ENCODE results near the gene RPTOR.
"Not testable (repeated sequence)": the region's sequence is repeated elsewhere in the genome, so short reads cannot be mapped to it uniquely, and the experiment has no call there.

The RPTOR gene

DNA sequence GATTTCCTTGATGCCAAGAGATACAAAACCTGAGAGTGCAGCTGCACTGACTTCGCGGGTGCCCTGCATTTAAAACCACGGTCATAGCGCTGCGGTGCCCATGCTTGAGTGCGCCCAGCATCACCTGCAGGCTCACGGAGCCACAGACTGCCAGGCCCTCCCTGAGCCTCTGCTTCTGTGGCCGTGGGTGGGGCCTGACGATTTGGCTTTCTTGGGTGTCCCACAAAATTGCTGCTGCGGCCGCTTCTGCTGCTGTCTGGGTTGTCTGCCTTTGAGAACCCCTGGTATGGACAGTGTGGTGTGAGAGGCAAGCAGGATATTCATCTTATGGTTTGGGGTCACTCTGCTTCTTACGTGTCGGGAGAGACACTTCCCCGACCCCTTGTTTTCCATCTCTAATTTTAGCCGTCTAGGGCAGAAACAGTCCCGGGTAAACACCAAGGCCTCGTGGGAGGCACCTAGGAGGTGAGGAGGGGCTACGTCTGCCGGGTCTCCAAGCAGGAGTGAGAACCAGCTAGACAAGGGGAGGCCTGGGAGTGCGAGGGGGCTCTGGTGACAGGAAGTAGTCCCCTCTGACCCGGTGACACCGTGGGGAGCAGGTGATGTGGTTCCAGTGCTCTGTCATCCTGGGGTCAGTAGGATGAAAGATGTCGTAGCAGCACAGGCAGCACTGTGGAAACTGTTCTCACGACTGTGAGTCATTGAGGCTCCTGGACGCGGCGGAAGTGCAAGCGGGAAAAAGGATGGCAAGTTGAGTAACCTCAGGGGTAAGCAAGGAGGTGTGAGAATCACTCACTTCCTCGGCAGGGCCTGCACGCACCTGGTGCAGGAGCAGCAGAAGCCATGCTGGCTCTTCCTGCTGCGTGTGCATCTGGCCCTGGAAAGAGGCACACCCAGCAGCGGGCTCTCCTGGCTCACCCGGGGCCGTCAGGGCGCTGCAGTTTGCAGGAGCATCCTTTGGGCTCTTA, 176.3 kb downstream of the RPTOR start:
- DNase-seq (ENCODE audit: low read depth): peak; percentile 92

DNA sequence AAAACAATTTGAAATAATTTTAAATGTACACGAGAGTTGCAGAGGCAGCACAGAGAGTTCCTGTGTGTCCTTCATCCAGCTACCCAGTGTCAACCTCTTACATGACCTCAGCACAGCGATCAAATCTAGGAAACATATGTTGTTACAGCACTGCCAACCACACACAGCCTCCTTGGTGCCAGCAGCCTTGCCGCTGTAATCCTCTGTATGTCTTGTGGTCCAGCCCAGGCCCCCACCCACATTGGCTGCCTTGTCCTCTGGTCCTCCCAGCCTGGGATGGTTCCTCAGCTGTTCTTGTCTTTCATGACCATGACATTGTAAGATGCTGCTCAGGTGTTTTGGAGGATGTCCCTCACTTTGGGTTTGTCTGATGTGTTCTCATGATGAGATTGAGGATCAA, 178.0 kb downstream of the RPTOR start:
- no peak for DNase-seq (ENCODE audit: low read depth)

DNA sequence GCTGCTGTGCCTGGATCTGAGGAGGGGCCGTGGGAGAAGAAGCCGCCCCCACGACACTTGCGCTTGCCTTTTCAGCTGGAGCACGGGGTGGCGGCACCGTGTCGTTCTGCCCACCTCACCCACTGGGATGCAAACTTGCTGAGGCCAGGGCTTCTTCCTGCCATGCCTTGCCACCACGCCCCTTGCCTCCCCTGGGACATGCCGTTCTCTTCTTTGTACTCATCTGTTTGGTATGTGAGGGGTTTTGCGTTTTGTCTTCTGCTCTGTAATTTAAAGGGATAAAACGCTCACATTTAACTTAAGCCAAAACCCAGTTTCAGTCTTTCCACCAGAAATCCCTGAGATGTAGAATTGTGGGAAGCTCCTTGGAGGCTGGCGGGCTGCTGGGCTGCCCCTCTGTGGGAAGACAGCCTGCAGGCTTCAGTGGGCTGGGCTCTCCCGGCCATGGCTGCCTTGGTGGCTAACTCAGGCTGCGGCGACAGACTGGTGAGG, 180.2 kb downstream of the RPTOR start:
- peak; percentile 74 for DNase-seq (ENCODE audit: low read depth)

DNA sequence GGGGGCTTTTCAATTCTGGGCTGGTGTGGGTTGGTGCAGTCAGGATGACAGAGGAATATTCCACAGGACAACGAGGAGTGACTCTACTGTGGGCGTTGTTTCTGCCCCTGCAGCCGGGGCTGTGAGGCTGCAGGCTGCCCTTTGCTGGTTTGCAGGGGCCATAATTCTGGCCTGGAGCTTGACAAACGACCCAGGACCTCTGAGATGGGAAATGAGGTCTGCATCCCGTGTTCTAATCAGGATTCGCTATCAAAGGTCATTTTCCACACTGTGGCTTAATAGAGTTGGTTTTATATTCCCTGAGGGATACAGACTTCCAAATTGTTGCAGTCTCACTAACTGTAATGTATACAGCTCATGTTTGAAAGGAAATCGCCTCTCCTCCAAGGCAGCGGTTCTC, 180.9 kb downstream of the RPTOR start:
- no peak for DNase-seq (ENCODE audit: low read depth)

DNA sequence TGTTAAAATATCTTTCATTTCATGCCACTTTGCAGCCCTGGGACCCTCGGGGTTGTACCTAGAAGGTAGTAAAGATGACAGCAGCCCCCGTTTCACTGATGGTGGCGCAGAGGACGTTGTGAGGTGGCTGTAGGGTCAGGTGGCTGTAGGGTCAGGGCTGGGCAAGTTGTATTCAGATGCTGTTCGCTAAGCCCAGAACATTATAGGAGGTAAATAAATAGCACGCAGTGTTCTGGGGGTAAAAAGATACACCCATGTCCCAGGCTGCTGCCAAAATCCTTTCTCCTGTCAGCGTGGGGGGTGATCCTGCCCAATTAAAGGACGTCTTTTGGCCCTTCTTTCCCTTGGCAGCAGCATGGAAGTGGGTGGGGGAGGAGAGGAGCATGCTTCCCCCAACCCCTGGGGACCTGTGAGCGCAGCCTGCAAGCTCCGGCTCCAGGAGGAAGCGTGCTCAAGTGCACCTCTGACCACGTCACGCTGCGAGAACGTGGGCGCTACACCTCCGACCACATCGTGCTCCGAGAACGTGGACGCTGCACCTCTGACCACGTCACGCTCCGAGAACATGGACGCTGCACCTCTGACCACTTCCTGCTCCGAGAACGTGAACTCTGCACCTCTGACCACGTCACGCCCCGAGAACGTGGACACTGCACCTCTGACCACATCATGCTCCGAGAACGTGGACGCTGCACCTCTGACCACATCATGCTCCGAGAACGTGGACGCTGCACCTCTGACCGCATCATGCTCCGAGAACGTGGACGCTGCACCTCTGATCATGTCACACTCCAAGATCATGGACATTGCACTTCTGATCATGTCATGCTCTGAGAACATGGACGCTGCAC, 182.1 kb downstream of the RPTOR start:
- DNase-seq (ENCODE audit: low read depth): no peak

DNA sequence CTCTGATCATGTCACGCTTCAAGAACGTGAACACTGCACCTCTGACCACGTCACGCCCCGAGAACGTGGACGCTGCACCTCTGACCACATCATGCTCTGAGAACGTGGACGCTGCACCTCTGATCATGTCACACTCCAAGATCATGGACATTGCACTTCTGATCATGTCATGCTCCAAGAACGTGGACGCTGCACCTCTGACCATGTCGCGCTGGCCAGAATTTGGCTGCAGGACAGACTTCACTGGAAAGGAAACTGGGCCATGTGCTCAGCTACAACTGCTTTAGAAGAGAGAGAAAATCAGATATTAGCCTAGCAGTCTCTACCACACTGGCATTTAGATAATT, 182.7 kb downstream of the RPTOR start:
- no peak for DNase-seq (ENCODE audit: low read depth)

DNA sequence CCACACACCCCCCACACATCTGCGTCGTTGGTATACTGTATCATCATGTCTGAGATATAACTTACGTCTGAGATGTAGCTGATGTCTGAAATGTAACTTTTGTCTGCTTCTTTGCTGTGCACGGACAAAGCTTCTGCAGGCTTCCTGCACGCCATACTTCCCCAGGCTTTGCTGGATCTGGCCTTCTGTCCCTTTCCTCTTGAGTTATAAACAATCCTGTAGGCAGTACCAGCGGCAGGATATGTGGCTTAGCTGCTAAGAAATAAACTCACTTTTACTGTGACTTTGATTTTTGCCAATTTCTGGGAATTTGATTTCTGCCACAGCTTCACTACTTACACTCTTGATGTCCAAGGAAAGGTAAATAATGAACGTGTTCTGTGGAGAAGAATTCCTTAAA, 184.4 kb downstream of the RPTOR start:
- DNase-seq (ENCODE audit: low read depth): no peak

DNA sequence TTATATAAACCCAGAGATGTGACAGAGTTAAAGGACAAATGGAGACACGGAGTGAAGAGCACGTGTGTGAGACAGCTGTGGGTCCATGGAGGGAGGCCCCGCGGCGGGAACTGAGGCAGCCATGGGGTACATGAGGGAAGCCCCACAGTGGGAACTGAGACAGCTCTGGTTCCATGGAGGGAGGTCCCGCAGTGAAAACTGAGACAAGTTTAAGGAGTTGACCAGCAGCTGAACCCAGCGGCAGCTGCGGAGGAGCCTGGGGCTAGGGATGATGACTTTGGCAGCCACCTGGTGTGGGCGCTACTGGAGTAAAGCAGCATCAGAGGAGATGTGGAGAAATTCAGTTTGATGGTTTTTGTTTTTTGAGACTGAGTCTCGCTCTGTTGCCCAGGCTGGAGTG, 185.1 kb downstream of the RPTOR start:
- peak; percentile 42 for DNase-seq (ENCODE audit: low read depth)

DNA sequence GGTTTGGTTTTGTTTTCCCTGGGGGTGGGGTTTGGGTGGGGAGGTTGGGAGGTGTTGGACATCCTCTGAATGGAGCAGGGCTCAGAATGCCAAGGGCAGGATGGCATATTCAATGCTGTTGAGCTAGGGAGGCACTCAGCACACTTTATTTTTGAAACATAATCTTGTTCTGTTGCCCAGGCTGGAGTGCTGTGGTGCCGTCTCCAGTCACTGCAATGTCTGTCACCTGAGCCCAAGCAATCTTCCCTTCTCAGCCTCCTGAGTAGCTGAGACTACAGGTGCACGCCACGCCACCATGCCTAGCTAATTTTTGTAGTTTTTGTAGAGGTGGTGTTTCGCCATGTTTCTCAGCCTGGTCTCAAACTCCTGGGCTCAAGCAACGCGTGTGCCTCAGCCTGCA, 186.1 kb downstream of the RPTOR start:
- DNase-seq (ENCODE audit: low read depth): no peak

DNA sequence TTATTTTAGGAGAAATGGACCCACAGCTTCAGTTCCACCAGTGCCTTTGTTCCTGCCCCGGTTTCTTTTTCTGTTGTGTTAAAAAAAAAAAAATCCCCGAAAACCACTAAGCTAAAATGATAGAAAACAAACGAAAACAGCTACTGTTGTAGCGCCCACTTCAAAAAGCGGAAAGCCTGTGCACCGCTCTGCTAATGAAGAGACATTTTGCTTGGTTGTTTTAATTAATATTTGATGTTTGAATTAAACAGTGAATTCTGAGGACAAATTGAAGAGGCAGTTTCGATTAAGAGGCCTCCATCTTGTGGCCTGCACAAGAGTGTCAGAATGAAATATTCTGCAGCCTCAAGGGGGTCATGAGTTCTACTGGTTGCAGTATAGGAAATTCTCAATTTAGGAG, 186.7 kb downstream of the RPTOR start:
- no peak for DNase-seq (ENCODE audit: low read depth)

DNA sequence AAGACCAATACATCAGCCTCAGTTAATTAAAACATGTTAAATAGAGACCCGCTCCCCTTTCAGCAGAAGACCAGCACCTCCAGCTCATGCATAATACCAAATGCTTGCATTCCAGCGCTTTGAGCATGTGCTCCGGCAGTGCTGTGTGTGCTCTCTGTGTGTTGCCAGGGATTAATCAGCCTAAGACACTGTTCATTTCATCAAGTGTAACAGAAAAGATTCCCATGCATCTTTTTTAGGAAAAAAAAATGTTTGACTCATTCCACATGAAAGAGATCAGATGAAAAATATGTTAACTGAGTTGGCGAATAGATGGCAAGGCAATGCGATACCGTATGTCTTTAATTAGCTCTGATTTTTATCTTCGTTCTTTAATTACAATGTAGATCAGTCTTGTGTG, 187.6 kb downstream of the RPTOR start:
- peak; percentile 51 for DNase-seq (ENCODE audit: low read depth)

DNA sequence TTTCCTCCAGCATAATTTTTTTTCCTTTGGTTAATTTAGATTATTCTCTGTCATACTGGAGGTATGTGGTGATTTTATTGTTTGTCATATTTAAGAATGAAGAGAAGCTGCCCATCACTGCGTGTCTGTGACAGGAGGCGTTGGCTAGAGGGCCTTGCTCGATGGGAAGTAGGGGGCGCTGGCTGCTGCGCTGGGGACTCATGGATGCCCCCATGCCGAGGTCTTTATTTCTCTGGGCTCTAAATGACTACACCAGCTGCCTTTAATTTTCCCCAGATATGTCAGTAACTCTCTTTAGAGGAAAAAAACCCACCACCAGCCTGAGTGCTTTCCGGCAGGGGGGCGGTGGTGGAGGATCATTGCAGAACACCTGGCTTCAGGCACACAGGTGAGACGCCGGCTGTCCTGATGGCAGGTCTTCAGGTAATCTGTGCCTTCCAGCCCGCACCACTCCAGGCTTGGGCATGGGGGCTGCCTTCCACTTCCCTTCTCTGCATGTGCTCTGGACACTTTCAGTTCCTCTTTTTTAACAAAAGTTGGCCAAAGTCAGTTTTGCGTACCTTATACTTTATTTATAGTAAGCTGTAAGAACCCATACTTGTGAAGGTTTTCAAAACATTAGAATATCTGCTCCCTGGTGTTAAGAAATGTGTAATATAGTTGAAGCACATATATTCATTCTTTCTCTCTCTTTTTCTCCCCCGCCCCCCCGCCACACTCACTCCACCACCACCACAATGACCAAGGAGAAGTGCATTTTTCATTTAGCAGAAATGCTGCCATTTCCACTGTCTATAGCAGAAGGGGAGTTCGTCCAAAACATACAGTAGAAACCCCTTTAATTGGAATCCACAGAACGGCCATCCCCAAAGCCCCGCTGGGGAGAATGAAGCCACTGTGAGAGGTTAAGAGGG, 192.7 kb downstream of the RPTOR start:
- no peak for DNase-seq (ENCODE audit: low read depth)

DNA sequence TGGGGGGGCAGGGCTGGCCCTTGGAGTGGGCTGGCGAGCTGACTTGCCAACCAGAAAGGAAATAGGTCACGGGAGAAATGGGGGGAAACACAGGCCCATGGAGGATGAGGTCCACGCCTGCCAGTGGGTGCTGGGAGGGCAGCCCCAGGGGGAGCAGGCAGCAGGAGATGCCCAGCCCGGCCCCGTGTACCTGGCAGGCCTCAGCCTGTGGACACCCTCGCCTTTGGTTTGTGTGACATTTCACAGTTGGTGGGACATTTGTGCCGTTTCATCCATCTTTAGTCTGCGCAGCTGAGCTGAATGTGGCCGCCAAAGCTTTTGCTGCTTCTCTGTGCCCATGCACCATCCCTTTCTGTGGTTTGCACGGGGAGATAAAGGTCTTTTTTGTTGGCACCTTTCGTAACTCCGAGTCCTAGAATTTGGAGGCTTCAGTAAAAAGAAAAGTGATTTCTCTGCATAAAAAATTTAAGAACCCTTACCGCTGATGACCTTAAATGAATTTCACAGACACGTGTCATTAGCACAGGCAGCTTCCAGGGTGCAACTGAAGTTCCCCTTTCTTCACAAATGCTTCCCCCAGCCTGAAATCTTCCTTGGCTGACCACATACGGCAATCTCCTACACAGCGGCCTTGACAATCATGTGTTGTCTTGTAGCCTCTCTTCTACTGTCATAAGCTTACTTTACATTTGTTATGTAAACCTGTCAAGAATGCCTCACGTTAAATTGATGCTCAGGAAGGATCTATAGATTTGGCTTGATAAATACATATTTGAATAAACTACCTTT, 193.6 kb downstream of the RPTOR start:
- DNase-seq (ENCODE audit: low read depth): no peak

DNA sequence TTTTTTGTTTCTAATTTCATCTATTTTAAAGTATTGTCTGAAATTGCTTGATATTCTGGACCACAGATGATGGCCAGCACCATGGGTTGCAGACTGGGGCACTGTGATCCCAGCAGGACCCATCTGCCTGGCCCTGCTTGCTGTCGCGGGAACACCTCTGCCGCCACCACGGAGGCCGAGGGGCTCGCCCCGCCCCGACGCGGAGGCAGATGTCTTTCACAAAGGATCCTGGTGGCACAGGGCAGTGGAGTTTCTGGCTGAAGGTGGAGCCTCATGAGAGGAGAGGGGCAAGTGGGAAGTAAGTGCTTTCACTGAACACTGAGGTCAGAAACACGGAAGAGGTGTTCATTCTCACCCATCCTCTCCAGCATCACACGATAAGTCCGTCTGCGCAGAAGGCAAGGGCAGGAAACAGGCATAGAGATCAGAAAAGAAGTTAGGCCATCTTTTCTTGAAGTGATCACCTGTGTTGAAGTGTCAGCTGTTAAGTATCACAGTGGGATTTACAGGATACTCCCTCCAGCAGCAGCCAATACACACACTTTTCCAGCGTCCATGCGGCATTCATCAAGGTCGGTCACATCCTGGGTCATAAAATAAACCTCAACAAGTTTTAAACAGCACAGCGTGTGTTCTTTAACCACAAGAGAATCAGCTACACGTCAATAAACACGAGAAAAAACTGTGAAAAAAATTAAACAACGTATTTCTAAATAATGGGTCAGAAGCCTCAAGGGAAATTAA, 194.5 kb downstream of the RPTOR start:
- no peak for DNase-seq (ENCODE audit: low read depth)

DNA sequence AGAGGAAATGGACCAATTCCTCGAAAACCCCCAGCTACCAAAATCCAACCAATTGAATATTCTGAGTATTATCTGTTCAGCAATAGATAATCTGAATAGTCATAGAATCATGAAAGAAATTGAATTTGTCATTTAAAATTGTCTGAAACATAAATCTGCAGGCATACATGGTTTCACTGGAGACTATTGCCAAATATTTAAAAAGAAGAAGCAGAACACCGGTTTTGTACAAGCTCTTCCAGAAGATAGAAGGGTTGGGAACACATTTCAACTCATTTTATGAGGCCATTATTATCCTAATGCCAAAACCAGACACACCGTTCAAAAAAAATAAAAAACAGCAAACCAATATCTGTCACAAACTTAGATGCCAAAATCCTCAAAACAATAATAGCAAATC, 195.5 kb downstream of the RPTOR start:
- DNase-seq (ENCODE audit: low read depth): no peak

DNA sequence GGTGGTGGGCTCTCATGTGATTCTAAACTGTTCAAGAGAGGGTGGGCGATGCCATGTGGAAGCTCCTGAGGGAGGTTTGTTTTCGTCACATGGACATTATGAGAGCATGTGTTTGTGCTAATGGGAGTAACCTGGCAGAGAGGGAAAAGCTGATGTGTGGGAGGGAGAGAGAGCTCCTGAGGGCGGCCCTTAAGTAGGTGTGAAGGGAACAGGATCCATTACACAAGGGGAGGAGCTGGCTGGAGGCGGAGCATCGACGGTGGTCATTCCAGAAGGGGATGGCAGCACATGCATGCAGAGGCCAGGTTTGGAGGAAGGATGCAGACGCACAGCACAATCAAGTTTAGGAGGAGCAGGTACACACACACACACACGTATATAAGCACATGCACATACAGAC, 197.5 kb downstream of the RPTOR start:
- DNase-seq (ENCODE audit: low read depth): no peak

DNA sequence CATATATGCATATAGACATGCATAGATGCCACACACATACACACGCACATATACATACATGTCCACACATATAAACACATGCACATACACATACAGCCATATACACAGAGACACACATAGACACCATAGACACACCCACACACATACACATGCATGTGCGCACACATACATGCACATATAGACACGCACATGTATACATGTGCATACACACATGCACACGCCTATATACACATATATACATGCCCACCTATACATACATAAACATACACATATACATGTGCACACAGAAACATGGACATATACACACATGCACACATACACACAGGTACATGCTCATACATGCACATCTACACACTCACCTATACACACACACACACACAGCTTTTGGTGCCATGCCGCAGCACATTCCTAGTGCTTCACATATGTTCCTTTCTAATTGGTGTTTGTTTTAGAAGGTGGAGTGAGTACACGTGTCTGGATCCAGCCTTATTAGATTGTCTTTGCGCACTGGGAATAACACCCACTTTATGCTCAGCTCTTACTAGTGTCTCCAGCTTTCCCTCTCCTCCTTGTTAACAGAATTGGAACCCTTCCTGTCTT, 198.0 kb downstream of the RPTOR start:
- DNase-seq (ENCODE audit: low read depth): no peak

DNA sequence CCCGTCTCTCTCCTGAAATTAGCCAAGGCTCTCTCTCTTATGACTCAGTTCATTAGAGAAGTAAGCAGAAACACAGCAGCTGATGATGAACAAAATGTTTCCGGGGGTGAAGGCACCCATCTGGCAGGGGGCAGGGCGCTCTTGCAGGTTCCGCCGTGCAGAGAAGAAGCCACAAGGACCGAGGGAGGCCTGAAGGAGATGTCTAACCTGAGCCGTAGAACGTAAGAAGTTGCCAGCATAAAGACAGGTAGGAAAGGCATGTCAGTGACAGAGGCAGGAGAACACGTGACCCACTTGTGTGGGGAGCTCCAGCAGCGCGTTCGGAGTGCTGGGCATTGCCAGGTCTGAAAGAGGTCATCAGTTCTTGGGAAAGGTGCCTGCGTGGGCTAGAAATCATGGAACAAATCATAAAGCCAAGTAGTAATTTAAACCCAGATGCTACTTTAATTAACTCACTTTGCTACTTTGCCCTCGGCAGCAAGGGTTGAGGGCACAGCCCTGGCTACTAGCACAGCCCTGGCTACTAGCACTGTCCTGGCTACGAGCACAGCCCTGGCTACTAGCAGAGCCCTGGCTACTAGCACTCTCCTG, 198.6 kb downstream of the RPTOR start:
- DNase-seq (ENCODE audit: low read depth): no peak

DNA sequence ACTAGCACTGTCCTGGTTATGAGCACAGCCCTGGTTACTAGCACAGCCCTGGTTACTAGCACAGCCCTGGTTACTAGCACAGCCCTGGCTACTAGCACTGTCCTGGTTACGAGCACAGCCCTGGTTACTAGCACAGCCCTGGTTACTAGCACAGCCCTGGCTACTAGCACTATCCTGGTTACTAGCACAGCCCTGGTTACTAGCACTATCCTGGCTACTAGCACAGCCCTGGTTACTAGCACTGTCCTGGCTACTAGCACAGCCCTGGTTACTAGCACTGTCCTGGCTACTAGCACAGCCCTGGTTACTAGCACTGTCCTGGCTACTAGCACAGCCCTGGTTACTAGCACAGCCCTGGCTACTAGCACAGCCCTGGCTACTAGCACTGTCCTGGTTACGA, 199.3 kb downstream of the RPTOR start:
- not testable (repeated sequence) for DNase-seq (ENCODE audit: low read depth)

DNA sequence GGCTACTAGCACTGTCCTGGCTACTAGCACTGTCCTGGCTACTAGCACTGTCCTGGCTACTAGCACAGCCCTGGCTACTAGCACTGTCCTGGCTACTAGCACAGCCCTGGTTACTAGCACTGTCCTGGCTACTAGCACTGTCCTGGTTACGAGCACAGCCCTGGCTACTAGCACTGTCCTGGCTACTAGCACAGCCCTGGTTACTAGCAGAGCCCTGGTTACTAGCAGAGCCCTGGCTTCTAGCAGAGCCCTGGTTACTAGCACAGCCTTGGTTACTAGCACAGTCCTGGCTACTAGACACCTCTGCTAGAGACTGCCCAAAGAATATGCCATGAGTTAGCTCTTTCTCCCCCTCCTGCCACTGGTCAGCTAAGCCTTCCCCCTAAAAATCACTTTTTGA, 200.1 kb downstream of the RPTOR start:
- DNase-seq (ENCODE audit: low read depth): not testable (repeated sequence)

Measured in iris pigment epithelial cell (primary cell).